PC-9 (cell line): Measurements from ENCODE around the gene CTIF. TPM values are rescaled to one million over a fixed set of nuclear protein-coding genes. Genes with fewer than 3 reads are reported as not detected.

Experiments
- BruUV-seq: library from RNA; stranded (reverse); fragments of 400-500 nt; replicated peaks from 2 replicates; lab custom pipeline; 2021; lab: Mats Ljungman, UMichigan
- CTCF ChIA-PET: fragments of 300-600 bp; sonication (Branson Sonifier 250); formaldehyde crosslinking; loops from one replicate; lab custom pipeline; 2022; ENCODE audit warnings: antibody characterized with exemption; lab: Charles Lee
- POLR2A ChIA-PET: fragments of 300-600 bp; sonication (Branson Sonifier 250); formaldehyde crosslinking; loops from one replicate; lab custom pipeline; 2022; ENCODE audit warnings: antibody characterized with exemption; ENCODE audit not compliant: unreplicated experiment; lab: Charles Lee
- DNase-seq, 2 experiments: peaks; one replicate each; pipeline versions ENCODE4 v3.0.0 to v3.0.0-alpha.2; 2015 to 2022; ENCODE audit warnings: mixed read lengths in 1 of 2
- H2AFZ ChIP-seq: fragments of 200-600 bp; sonication (generic); 2 replicates; pipeline ENCODE4 v1.8.1; 2017; ENCODE audit warnings: antibody characterized with exemption
- H3F3A ChIP-seq: fragments of 200-600 bp; sonication (generic); 2 replicates; pipeline ENCODE4 v1.8.1; 2017; ENCODE audit warnings: antibody characterized with exemption, mild to moderate bottlenecking, low read depth; ENCODE audit not compliant: insufficient read depth
- H3K27ac ChIP-seq: fragments of 200-600 bp; sonication (generic); 2 replicates; pipeline ENCODE4 v1.6.1; 2016; ENCODE audit warnings: mixed run types
- H3K27me3 ChIP-seq: fragments of 200-600 bp; sonication (generic); 2 replicates; pipeline ENCODE4 v1.6.1; 2016; ENCODE audit warnings: low read depth, mixed run types; ENCODE audit not compliant: insufficient read depth
- H3K36me3 ChIP-seq: fragments of 200-600 bp; sonication (generic); 2 replicates; pipeline ENCODE4 v1.6.1; 2016; ENCODE audit warnings: low read depth, mixed run types
- H3K4me1 ChIP-seq: fragments of 200-600 bp; sonication (generic); replicated peaks from 2 replicates; pipeline ENCODE4 v1.6.1; 2016; ENCODE audit warnings: mixed run types; ENCODE audit not compliant: insufficient read depth
- H3K4me2 ChIP-seq: fragments of 200-600 bp; sonication (generic); 2 replicates; pipeline ENCODE4 v1.6.1; 2017; ENCODE audit warnings: mixed run types
- H3K4me3 ChIP-seq: fragments of 200-600 bp; sonication (generic); 2 replicates; pipeline ENCODE4 v1.6.1; 2016; ENCODE audit warnings: mixed run types
- H3K79me2 ChIP-seq: fragments of 200-600 bp; sonication (generic); 2 replicates; pipeline ENCODE4 v1.6.1; 2017; ENCODE audit warnings: low read depth, mixed run types
- H3K9me2 ChIP-seq: fragments of 200-600 bp; sonication (generic); 2 replicates; pipeline ENCODE4 v1.8.1; 2017; ENCODE audit warnings: mild to moderate bottlenecking; ENCODE audit not compliant: insufficient read depth
- H3K9me3 ChIP-seq: fragments of 200-600 bp; sonication (generic); 2 replicates; pipeline ENCODE4 v1.8.1; 2016; ENCODE audit warnings: low read depth; ENCODE audit not compliant: insufficient read depth
- H4K20me1 ChIP-seq: fragments of 200-600 bp; sonication (generic); 2 replicates; pipeline ENCODE4 v1.8.1; 2017; ENCODE audit not compliant: insufficient read depth
- EZH2 ChIP-seq: fragments of 200-600 bp; sonication (generic); IDR thresholded peaks from 2 replicates; pipeline ENCODE4 v1.8.0; 2017; ENCODE audit warnings: antibody characterized with exemption, low read depth
- intact Hi-C: fragments of 100-400 bp; cut with micrococcal nuclease; formaldehyde crosslinking; loops from one replicate; pipeline ENCODE4 v1.10.0; 2022; ENCODE audit not compliant: unreplicated experiment
- total RNA-seq: library from RNA; stranded (reverse); gene quantifications from 2 replicates; pipeline ENCODE4 v1.2.3, GENCODE V29; 2021
- TF ChIP-seq, protein P1 (sequence below): fragments of 200-600 bp; sonication (generic); conservative IDR thresholded peaks from 2 replicates; pipeline ENCODE4 v1.6.1; 2017; ENCODE audit warnings: mixed run types, antibody characterized with exemption, mild to moderate bottlenecking, moderate library complexity

Gene CTIF
- total RNA-seq, 1 experiment from 2014 or later, result 26.2 TPM

DNA sequence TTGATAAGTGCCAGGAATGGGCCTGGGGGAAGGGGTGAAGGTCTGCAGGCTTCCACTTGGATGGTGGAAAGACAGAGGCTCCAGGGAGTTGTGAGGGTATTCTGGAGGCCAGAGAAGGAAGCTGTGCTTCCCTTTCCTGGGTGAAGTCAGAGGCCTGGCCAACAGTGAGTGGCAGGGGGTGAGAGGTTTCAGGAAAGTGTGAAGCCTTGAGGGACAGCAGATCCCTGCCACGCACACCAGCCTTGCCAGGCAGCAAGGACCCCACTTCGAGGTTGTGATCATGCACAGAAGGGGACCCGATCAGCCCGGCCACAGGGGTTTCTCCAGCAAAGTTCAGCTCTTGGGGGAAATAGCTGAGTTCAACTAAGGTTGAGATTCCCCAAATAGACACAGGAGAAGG lies 345.5 kb downstream of the CTIF start:
- H3K4me1 ChIP-seq, result peaks cover 18% of the 10 kb centered on the region
- no peaks in the 10 kb centered on the region for H3K27me3 ChIP-seq
- TF ChIP-seq, protein P1, sequence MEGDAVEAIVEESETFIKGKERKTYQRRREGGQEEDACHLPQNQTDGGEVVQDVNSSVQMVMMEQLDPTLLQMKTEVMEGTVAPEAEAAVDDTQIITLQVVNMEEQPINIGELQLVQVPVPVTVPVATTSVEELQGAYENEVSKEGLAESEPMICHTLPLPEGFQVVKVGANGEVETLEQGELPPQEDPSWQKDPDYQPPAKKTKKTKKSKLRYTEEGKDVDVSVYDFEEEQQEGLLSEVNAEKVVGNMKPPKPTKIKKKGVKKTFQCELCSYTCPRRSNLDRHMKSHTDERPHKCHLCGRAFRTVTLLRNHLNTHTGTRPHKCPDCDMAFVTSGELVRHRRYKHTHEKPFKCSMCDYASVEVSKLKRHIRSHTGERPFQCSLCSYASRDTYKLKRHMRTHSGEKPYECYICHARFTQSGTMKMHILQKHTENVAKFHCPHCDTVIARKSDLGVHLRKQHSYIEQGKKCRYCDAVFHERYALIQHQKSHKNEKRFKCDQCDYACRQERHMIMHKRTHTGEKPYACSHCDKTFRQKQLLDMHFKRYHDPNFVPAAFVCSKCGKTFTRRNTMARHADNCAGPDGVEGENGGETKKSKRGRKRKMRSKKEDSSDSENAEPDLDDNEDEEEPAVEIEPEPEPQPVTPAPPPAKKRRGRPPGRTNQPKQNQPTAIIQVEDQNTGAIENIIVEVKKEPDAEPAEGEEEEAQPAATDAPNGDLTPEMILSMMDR, result no peak
- TF ChIP-seq EZH2, result no peak
- H4K20me1 ChIP-seq, result no peaks in the 10 kb centered on the region
- intact Hi-C loops, result no loop called here
- no peaks in the 10 kb centered on the region for H3K9me2 ChIP-seq
- no peak overlapping the region for H3K4me3 ChIP-seq
- no peaks in the 10 kb centered on the region for H3K9me3 ChIP-seq
- H2AFZ ChIP-seq, result no peak overlapping the region
- ChIA-PET POLR2A (no interaction called here), CTCF (no interaction called here)
- 0 out of 2 replicates have a peak, but pooled peaks cover 4% of the 10 kb centered on the region for H3F3A ChIP-seq
- no peak for DNase-seq
- BruUV-seq, result no TSS peak
- no peaks in the 10 kb centered on the region for H3K36me3 ChIP-seq
- H3K27ac ChIP-seq, result no peak overlapping the region
- H3K79me2 ChIP-seq, result no peaks in the 10 kb centered on the region
- H3K4me2 ChIP-seq, result no peak overlapping the region

DNA sequence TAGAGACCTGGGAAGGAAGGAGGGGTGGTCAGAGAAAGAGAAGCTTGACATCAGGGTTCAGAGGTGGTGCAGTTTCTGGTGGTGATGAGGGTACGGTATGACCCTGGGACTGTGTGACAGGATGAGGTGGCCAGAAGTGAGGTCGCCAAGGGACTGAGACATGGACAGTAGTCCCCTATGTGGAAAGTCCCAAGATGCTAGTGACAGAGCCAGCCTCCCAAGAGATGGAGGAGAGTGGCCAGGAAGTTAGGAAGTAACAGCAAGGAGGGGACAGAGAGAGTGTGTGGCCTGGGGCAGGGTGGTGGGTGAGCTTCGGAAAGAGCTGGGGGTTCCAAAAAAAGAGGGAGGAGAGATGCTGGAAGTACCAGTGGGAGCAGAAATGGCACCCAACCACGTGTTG lies 345.9 kb downstream of the CTIF start:
- TF ChIP-seq, protein P1, result no peak
- no peak for TF ChIP-seq EZH2
- Histone ChIP-seq H3K79me2 (no peaks in the 10 kb centered on the region), H2AFZ (no peak overlapping the region), H3F3A (0 out of 2 replicates have a peak, but pooled peaks cover 4% of the 10 kb centered on the region), H3K36me3 (no peaks in the 10 kb centered on the region), H3K9me2 (no peaks in the 10 kb centered on the region), H4K20me1 (no peaks in the 10 kb centered on the region), H3K4me1 (peaks cover 13% of the 10 kb centered on the region), H3K4me2 (no peak overlapping the region), H3K4me3 (no peak overlapping the region), H3K27me3 (no peaks in the 10 kb centered on the region), H3K27ac (no peak overlapping the region), H3K9me3 (no peaks in the 10 kb centered on the region)
- intact Hi-C loops, result no loop called here
- ChIA-PET POLR2A (no interaction called here), CTCF (no interaction called here)
- BruUV-seq, result no TSS peak
- DNase-seq, result no peak

DNA sequence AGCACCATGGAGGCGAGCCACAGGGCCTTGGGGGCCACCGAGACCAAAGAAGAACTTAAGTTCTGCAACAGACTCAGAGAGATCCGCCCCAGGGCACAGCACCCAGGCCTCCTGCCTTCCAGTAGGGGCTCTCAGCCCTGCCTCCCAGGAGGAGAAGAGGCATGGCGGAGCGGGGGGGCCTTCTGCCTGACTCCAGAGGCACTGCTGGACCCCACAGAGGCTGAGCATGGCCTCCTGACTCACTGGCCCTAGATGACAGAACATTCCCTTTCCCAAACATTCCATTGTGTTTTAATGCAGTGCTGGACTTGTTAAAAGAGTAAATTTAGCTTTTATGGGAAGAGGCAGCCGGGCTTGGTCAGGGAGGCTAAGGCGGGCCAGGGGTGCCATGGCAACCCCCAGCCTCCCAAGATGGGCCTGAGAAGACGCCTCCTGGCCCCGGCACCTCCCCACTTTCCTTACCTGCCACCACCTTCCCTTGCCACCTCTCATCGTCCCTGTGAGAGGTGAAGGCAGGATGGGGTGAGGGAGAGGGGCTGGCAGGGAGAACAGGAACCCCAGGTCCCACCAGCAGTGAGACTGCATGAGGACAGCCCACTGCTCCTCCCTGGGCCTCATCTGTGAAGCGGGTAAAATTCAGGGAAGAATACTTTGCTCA lies 346.6 kb downstream of the CTIF start:
- no peaks in the 10 kb centered on the region for H3K79me2 ChIP-seq
- H2AFZ ChIP-seq, result no peak overlapping the region
- no TSS peak for BruUV-seq
- H3K4me1 ChIP-seq, result peaks cover 7% of the 10 kb centered on the region; the same call in 1 of the 2 replicates
- no peaks in the 10 kb centered on the region for H3K9me3 ChIP-seq
- intact Hi-C loops, result no loop called here
- no peak overlapping the region for H3K4me3 ChIP-seq
- H3K36me3 ChIP-seq, result no peaks in the 10 kb centered on the region
- 0 out of 2 replicates have a peak, but pooled peaks cover 4% of the 10 kb centered on the region for H3F3A ChIP-seq
- no peaks in the 10 kb centered on the region for H3K27me3 ChIP-seq
- TF ChIP-seq, protein P1, result no peak
- TF ChIP-seq EZH2, result no peak
- no peaks in the 10 kb centered on the region for H4K20me1 ChIP-seq
- ChIA-PET CTCF (no interaction called here), POLR2A (no interaction called here)
- no peak overlapping the region for H3K27ac ChIP-seq
- no peak for DNase-seq
- H3K4me2 ChIP-seq, result no peak overlapping the region
- H3K9me2 ChIP-seq, result no peaks in the 10 kb centered on the region
